Neural progenitor cell (in vitro differentiated cells): ENCODE measurements around the gene PDGFRB. TPM values are rescaled to one million over a fixed set of nuclear protein-coding genes. Genes with fewer than 3 reads are reported as not detected.

Experiments used
- DNase-seq: peaks from one replicate; pipeline ENCODE4 v3.0.0-alpha.2; 2016; ENCODE audit warnings: low spot score
- H2AFZ ChIP-seq: fragments of 200-600 bp; sonication (generic); replicated peaks from 2 replicates; pipeline ENCODE4 v1.6.1; 2016; ENCODE audit warnings: antibody characterized with exemption
- H3F3A ChIP-seq: fragments of 200-600 bp; sonication (generic); 2 replicates; pipeline ENCODE4 v1.6.1; 2016; ENCODE audit warnings: antibody characterized with exemption, low read depth
- H3K27ac ChIP-seq: fragments of 200-600 bp; sonication (generic); 2 replicates; pipeline ENCODE4 v1.5.1; 2016; ENCODE audit warnings: mild to moderate bottlenecking
- H3K27me3 ChIP-seq: fragments of 200-600 bp; sonication (generic); 2 replicates; pipeline ENCODE4 v1.6.1; 2016; ENCODE audit warnings: mild to moderate bottlenecking, moderate library complexity
- H3K36me3 ChIP-seq: fragments of 200-600 bp; sonication (generic); 2 replicates; pipeline ENCODE4 v1.5.1; 2016
- H3K4me1 ChIP-seq: fragments of 200-600 bp; sonication (generic); 2 replicates; pipeline ENCODE4 v1.6.1; 2016; ENCODE audit warnings: mixed run types
- H3K4me2 ChIP-seq: fragments of 200-600 bp; sonication (generic); 2 replicates; pipeline ENCODE4 v1.6.1; 2016
- H3K4me3 ChIP-seq: fragments of 200-600 bp; sonication (generic); 2 replicates; pipeline ENCODE4 v1.5.1; 2016
- H3K79me2 ChIP-seq: fragments of 200-600 bp; sonication (generic); 2 replicates; pipeline ENCODE4 v1.6.1; 2016; ENCODE audit warnings: low read depth
- H3K9ac ChIP-seq: fragments of 200-600 bp; sonication (generic); 2 replicates; pipeline ENCODE4 v1.6.1; 2016
- H3K9me3 ChIP-seq: fragments of 200-600 bp; sonication (generic); 2 replicates; pipeline ENCODE4 v1.5.1; 2016; ENCODE audit warnings: low read depth
- H4K20me1 ChIP-seq: fragments of 200-600 bp; sonication (generic); 2 replicates; pipeline ENCODE4 v1.6.1; 2016; ENCODE audit warnings: low read depth
- H3K27ac Mint-ChIP-seq: 3 replicates; pipeline ENCODE4 v1.8.0; 2021; ENCODE audit warnings: mixed read lengths
- H3K27me3 Mint-ChIP-seq: 2 replicates; pipeline ENCODE4 v1.8.0; 2022; ENCODE audit warnings: low read depth, mild to moderate bottlenecking, inconsistent platforms, moderate library complexity, mixed read lengths; ENCODE audit not compliant: insufficient read depth
- H3K36me3 Mint-ChIP-seq: 3 replicates; pipeline ENCODE4 v1.8.0; 2021; ENCODE audit warnings: mixed read lengths
- H3K4me1 Mint-ChIP-seq: 3 replicates; pipeline ENCODE4 v1.8.0; 2021; ENCODE audit warnings: mixed read lengths
- H3K4me3 Mint-ChIP-seq: 3 replicates; pipeline ENCODE4 v1.8.0; 2021; ENCODE audit warnings: mild to moderate bottlenecking, moderate library complexity, mixed read lengths
- H3K9me3 Mint-ChIP-seq: 3 replicates; pipeline ENCODE4 v1.8.0; 2020; ENCODE audit warnings: mixed read lengths
- EZH2 ChIP-seq: fragments of 200-600 bp; sonication (generic); IDR thresholded peaks from 2 replicates; pipeline ENCODE4 v1.6.1; 2017; ENCODE audit warnings: antibody characterized with exemption, mild to moderate bottlenecking, moderate library complexity
- EZH2phosphoT487 ChIP-seq: fragments of 200-600 bp; sonication (generic); IDR thresholded peaks from 2 replicates; pipeline ENCODE4 v1.6.1; 2017; ENCODE audit warnings: antibody characterized with exemption
- total RNA-seq: library from RNA; depleted of rRNA; stranded (reverse); fragments of >200 nt; gene quantifications from 2 replicates; pipeline ENCODE4 v1.2.3, GENCODE V29; 2015; ENCODE audit warnings: low replicate concordance
- TF ChIP-seq, protein P1 (sequence below): fragments of 200-600 bp; sonication (generic); IDR thresholded peaks from 2 replicates; pipeline ENCODE4 v1.5.1; 2017; ENCODE audit warnings: antibody characterized with exemption, mild to moderate bottlenecking

PDGFRB gene
- total RNA-seq, 1 donor from 2014 or later, result 8.9 TPM

- Mint-ChIP-seq H3K36me3 (no peaks in the 10 kb centered on the region), H3K4me3 (no peak overlapping the region), H3K27ac (no peak overlapping the region), H3K9me3 (no peaks in the 10 kb centered on the region), H3K4me1 (no peaks in the 10 kb centered on the region), H3K27me3 (peaks cover 13% of the 10 kb centered on the region)
- H3K27me3 ChIP-seq, result peaks cover 9% of the 10 kb centered on the region
- no peaks in the 10 kb centered on the region for H3F3A ChIP-seq
- no peak overlapping the region for H3K4me3 ChIP-seq
- H3K79me2 ChIP-seq, result no peaks in the 10 kb centered on the region
- no peaks in the 10 kb centered on the region for H3K9me3 ChIP-seq
- DNase-seq, result no peak
- H2AFZ ChIP-seq, result no peak overlapping the region
- TF ChIP-seq EZH2phosphoT487, result no peak
- TF ChIP-seq EZH2, result no peak
- TF ChIP-seq, protein P1, sequence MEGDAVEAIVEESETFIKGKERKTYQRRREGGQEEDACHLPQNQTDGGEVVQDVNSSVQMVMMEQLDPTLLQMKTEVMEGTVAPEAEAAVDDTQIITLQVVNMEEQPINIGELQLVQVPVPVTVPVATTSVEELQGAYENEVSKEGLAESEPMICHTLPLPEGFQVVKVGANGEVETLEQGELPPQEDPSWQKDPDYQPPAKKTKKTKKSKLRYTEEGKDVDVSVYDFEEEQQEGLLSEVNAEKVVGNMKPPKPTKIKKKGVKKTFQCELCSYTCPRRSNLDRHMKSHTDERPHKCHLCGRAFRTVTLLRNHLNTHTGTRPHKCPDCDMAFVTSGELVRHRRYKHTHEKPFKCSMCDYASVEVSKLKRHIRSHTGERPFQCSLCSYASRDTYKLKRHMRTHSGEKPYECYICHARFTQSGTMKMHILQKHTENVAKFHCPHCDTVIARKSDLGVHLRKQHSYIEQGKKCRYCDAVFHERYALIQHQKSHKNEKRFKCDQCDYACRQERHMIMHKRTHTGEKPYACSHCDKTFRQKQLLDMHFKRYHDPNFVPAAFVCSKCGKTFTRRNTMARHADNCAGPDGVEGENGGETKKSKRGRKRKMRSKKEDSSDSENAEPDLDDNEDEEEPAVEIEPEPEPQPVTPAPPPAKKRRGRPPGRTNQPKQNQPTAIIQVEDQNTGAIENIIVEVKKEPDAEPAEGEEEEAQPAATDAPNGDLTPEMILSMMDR, result no peak
- no peak overlapping the region for H3K4me2 ChIP-seq
- no peaks in the 10 kb centered on the region for H3K4me1 ChIP-seq
- H3K27ac ChIP-seq, result no peak overlapping the region
- no peaks in the 10 kb centered on the region for H4K20me1 ChIP-seq
- H3K36me3 ChIP-seq, result no peaks in the 10 kb centered on the region
- no peak overlapping the region for H3K9ac ChIP-seq
These were observed 46.9 kb upstream of the PDGFRB start for GRCh38 chr5:150202501-150202900.

DNA sequence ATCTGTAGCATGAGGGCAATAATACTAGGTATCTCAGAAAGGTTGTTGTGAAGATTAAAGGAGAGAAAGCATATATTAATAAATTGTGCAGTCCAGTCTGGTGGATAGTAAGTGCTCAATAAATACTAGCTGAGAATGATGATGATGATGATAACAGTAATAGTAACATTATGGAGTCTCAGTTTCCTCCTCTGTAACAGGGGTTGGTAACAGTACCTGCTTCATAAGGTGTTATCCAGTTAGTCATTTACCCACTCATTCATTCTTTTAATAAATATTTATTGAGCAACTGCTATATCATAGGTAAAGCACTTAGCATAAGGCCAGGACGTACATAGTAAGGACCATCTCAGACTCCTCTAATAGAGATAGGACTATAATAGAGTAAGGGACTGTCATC, 41.8 kb upstream of the PDGFRB start:
- H3K27ac ChIP-seq, result no peak overlapping the region
- no peak overlapping the region for H3K27ac Mint-ChIP-seq
- H3K9me3 Mint-ChIP-seq, result no peaks in the 10 kb centered on the region
- H3K4me3 Mint-ChIP-seq, result no peak overlapping the region
- peaks cover 24% of the 10 kb centered on the region for H3K27me3 ChIP-seq
- no peaks in the 10 kb centered on the region for H3K79me2 ChIP-seq
- H3K27me3 Mint-ChIP-seq, result peaks cover 16% of the 10 kb centered on the region
- no peak for DNase-seq
- peaks cover 3% of the 10 kb centered on the region for H3K4me1 Mint-ChIP-seq
- H3F3A ChIP-seq, result no peaks in the 10 kb centered on the region
- H3K36me3 ChIP-seq, result no peaks in the 10 kb centered on the region
- H3K9me3 ChIP-seq, result no peaks in the 10 kb centered on the region
- TF ChIP-seq, protein P1, result no peak
- TF ChIP-seq EZH2, result no peak
- TF ChIP-seq EZH2phosphoT487, result no peak
- H3K4me2 ChIP-seq, result no peak overlapping the region
- no peaks in the 10 kb centered on the region for H3K4me1 ChIP-seq
- H3K4me3 ChIP-seq, result no peak overlapping the region
- H3K36me3 Mint-ChIP-seq, result no peaks in the 10 kb centered on the region
- H3K9ac ChIP-seq, result no peak overlapping the region
- no peak overlapping the region for H2AFZ ChIP-seq
- no peaks in the 10 kb centered on the region for H4K20me1 ChIP-seq

- no peak overlapping the region for H3K27ac ChIP-seq
- no peaks in the 10 kb centered on the region for H3K36me3 Mint-ChIP-seq
These were observed 41.3 kb upstream of the PDGFRB start for GRCh38 chr5:150196986-150197385.

More at GRCh38 chr5:150196986-150197385, 41.3 kb upstream of the PDGFRB start:
- no peak overlapping the region for H3K9ac ChIP-seq
- no peak for DNase-seq
- Mint-ChIP-seq H3K9me3 (no peaks in the 10 kb centered on the region), H3K27me3 (peaks cover 20% of the 10 kb centered on the region), H3K27ac (no peak overlapping the region), H3K4me3 (no peak overlapping the region), H3K4me1 (peaks cover 5% of the 10 kb centered on the region)
- no peaks in the 10 kb centered on the region for H3K9me3 ChIP-seq
- no peak overlapping the region for H2AFZ ChIP-seq
- H3K4me3 ChIP-seq, result no peak overlapping the region
- H3K36me3 ChIP-seq, result no peaks in the 10 kb centered on the region
- H3K27me3 ChIP-seq, result peaks cover 29% of the 10 kb centered on the region
- H3K4me1 ChIP-seq, result no peaks in the 10 kb centered on the region
- H3K4me2 ChIP-seq, result no peak overlapping the region
- H4K20me1 ChIP-seq, result no peaks in the 10 kb centered on the region
- H3K79me2 ChIP-seq, result no peaks in the 10 kb centered on the region
- TF ChIP-seq EZH2phosphoT487, result no peak
- no peak for TF ChIP-seq EZH2
- TF ChIP-seq, protein P1, result no peak
- H3F3A ChIP-seq, result no peaks in the 10 kb centered on the region
